K562 (cell line): ENCODE data around the gene IQCN. TPM values are rescaled to one million over a fixed set of nuclear protein-coding genes. Genes with fewer than 3 reads are reported as not detected.

Experiments
- BRF2 ChIP-seq: IDR thresholded peaks from 3 replicates; pipeline ENCODE4 v1.6.1; 2011; ENCODE audit warnings: borderline replicate concordance, mild to moderate bottlenecking; ENCODE audit not compliant: insufficient read length, insufficient read depth
- CEBPB ChIP-seq: fragments of 450-650 bp; IDR thresholded peaks from 2 replicates; pipeline ENCODE4 v1.6.1; 2016; ENCODE audit warnings: missing genetic modification characterization, missing compliant biosample characterization
- DEAF1 ChIP-seq: fragments of 450-650 bp; formaldehyde crosslinking; IDR thresholded peaks from 2 replicates; pipeline ENCODE4 v1.4.0; 2020; ENCODE audit warnings: mild to moderate bottlenecking, moderate library complexity
- EGR1 ChIP-seq: fragments of 450-650 bp; conservative IDR thresholded peaks from 2 replicates; pipeline ENCODE4 v1.6.1; 2017; ENCODE audit warnings: mild to moderate bottlenecking
- ELF4 ChIP-seq: fragments of 450-650 bp; formaldehyde crosslinking; IDR thresholded peaks from 2 replicates; pipeline ENCODE4 v1.4.0; 2022; ENCODE audit warnings: missing genetic modification characterization
- GTF2F1 ChIP-seq: IDR thresholded peaks from 2 replicates; pipeline ENCODE4 v1.6.1; 2011; ENCODE audit warnings: low read depth, low read length, improper control_type of control experiment
- HDAC6 ChIP-seq: IDR thresholded peaks from 2 replicates; pipeline ENCODE4 v1.6.1; 2012; ENCODE audit warnings: low read depth, mild to moderate bottlenecking, control low read depth, inconsistent platforms, low read length, moderate library complexity
- HLTF ChIP-seq: fragments of 450-650 bp; IDR thresholded peaks from 2 replicates; pipeline ENCODE4 v1.6.1; 2016
- HNRNPUL1 ChIP-seq: fragments of 200-400 bp; formaldehyde crosslinking; IDR thresholded peaks from 2 replicates; pipeline ENCODE4 v1.6.1; 2017; ENCODE audit warnings: low read length
- MITF ChIP-seq: IDR thresholded peaks from 2 replicates; pipeline ENCODE4 v1.6.1; 2014; ENCODE audit warnings: antibody characterized with exemption
- SETDB1 ChIP-seq: IDR thresholded peaks from one replicate; pipeline ENCODE4 v1.6.1; 2012; ENCODE audit warnings: low read length, control low read depth, inconsistent platforms
- SP2 ChIP-seq: IDR thresholded peaks from 2 replicates; pipeline ENCODE4 v1.6.1; 2011; ENCODE audit warnings: mild to moderate bottlenecking, low read depth, low read length, moderate library complexity; ENCODE audit not compliant: poor library complexity, severe bottlenecking; ENCODE audit errors: extremely low read depth
- TOE1 ChIP-seq, 2 experiments: fragments of 450-650 bp in 1 of 2; sonication (generic) in 1 of 2; formaldehyde crosslinking in 1 of 2; IDR thresholded peaks; 2 replicates each; pipeline versions ENCODE4 v1.7.1 to v1.8.0; 2016 to 2022; ENCODE audit warnings: borderline replicate concordance in 2 of 2, mild to moderate bottlenecking in 2 of 2, antibody characterized with exemption in 1 of 2, inconsistent platforms in 1 of 2, low read depth in 1 of 2, missing genetic modification reagents in 1 of 2, moderate library complexity in 1 of 2
- XRCC3 ChIP-seq: fragments of 450-650 bp; IDR thresholded peaks from 2 replicates; pipeline ENCODE4 v1.6.1; 2017; ENCODE audit warnings: mild to moderate bottlenecking, moderate library complexity
- ZNF41 ChIP-seq: fragments of 250-450 bp; sonication (Bioruptor Pico); conservative IDR thresholded peaks from 2 replicates; pipeline ENCODE4 v1.4.0; 2020; ENCODE audit warnings: mild to moderate bottlenecking
- ZNF507 ChIP-seq: conservative IDR thresholded peaks from 2 replicates; pipeline ENCODE4 v1.6.1; 2017; ENCODE audit warnings: missing genetic modification characterization, missing compliant biosample characterization
- ZNF609 ChIP-seq: sonication (generic); formaldehyde crosslinking; IDR thresholded peaks from 2 replicates; pipeline ENCODE4 v1.8.1; 2023; ENCODE audit warnings: missing genetic modification reagents, mild to moderate bottlenecking, borderline replicate concordance
- ZNF79 ChIP-seq: fragments of 250-450 bp; sonication (Bioruptor Pico); IDR thresholded peaks from 2 replicates; pipeline ENCODE4 v1.4.0; 2020; ENCODE audit warnings: low read depth, mild to moderate bottlenecking, moderate library complexity
- polyA plus RNA-seq, 8 experiments: library from polyadenylated mRNA; depleted of rRNA in 4 of 8; stranded (reverse) in 5 of 8; unstranded in 3 of 8; fragments of >200 nt; fragmentation: Nextera tagmentation in 2 of 8; fragmentation: Illumina TruSeq in 1 of 8; extraction: Ambion mirVana in 2 of 8; extraction: Trizol in 1 of 8; gene quantifications; 2 replicates each; pipeline versions ENCODE4 v1.2.1 to v1.2.3, GENCODE V29; 2011 to 2014; ENCODE audit warnings: inconsistent platforms in 1 of 8, missing spikeins in 1 of 8
- total RNA-seq, 7 experiments: library from RNA; depleted of rRNA in 6 of 7; stranded (reverse); fragments of >200 nt in 6 of 7; fragmentation: Illumina TruSeq in 2 of 7; extraction: Trizol in 2 of 7; gene quantifications; 2 replicates each; pipeline versions ENCODE4 v1.2.1 to v1.2.3, GENCODE V29; 2011 to 2021; ENCODE audit warnings: low replicate concordance in 1 of 7

The IQCN gene
- total and polyA plus RNA-seq, 9 of the 15 experiments (the other 6 are each of a cell fraction or from before 2014, with no cell fraction given), result 0.01 to 0.07 (median 0.04) TPM; not detected in 3

GRCh38 chr19:18292810-18293641, 18.8 kb upstream of the IQCN start (continued):
- TF ChIP-seq SP2, result no peak
- 0 out of 2 replicates have a peak, but pooled peaks have one; percentile 22 for TF ChIP-seq ELF4 (CRISPR knock-in tag)
- 0 out of 2 replicates have a peak, but pooled peaks have one; percentile 9 for TF ChIP-seq DEAF1 (CRISPR knock-in tag)
- no peak for TF ChIP-seq CEBPB (tag)
- no peak for TF ChIP-seq HDAC6
- TF ChIP-seq ZNF507 (tag), result no peak
- TF ChIP-seq SETDB1, result no peak
- TF ChIP-seq HLTF, result no peak
- no peak for TF ChIP-seq MITF
- no peak for TF ChIP-seq HNRNPUL1
- TF ChIP-seq ZNF41 (CRISPR knock-in tag), result no peak
- no peak for TF ChIP-seq ZNF609 (CRISPR knock-in tag)
- TF ChIP-seq GTF2F1, result no peak
- TF ChIP-seq TOE1 (IDR thresholded peaks at IDR 0.05; ENCODE audit: borderline replicate concordance), result 0 out of 2 replicates have a peak, but pooled peaks have one; percentile 12
- TF ChIP-seq TOE1 (CRISPR knock-in tag; IDR thresholded peaks at IDR 0.05; ENCODE audit: borderline replicate concordance, low read depth), result no peak
- TF ChIP-seq BRF2, result no peak
- no peak for TF ChIP-seq ZNF79 (CRISPR knock-in tag)
- peak; percentile 48; the same call in 1 of the 2 replicates for TF ChIP-seq EGR1
- no peak for TF ChIP-seq XRCC3
